ENCODE data around the gene BSN.

DNA sequence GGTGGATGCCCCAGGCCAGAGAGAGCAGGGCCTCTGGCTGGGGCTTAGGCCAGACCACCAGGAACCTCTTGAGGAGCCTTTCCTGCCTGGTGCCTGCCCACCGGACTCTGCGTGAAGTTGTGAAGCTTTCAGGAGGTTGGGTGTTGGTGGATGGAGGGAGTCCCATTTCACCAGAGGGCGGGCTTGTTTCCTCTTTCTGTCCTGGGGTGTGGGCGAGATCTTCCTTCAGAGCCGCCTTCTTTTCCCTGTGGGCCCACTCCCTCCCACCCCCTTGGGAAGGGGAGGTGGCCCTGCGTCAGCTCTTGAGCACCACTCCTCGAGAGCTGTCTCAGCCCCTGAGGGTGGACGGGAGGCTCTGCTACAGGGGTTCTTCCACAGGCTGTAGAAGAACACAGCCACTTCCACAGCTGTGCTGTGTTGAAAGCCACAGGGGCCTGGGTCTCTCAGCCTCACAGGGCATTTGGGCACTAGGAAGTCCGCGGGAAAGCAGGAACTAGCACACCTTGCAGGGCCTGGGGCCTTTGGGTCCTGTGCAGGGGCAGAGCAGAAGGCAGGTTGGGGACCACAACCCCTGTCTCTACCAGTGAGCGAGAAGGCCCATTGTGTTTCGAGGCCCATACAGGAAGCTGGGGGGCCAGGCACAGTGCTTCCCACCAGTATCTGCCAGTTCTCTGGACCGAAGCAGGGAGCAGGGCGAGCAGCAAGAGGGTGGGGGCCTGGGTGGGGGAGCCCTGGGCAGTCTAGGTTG lies 163.1 kb downstream of the BSN start:
- TF ChIP-seq POLR2A (IDR thresholded peaks at IDR 0.05; ENCODE audit: low read depth, low read length) (no peak), TAF1 (IDR thresholded peaks at IDR 0.05; ENCODE audit: low read depth, low read length) (no peak), POLR2AphosphoS5 (IDR thresholded peaks at IDR 0.05; ENCODE audit: low read depth, low read length) (no peak; the same call in 1 of the 2 replicates), POU2F2 (IDR thresholded peaks at IDR 0.05; ENCODE audit: low read depth, low read length) (no peak)

Data from GM12891 (cell line).